ENCODE data around the gene DPYSL5.

DPYSL5 gene

DNA sequence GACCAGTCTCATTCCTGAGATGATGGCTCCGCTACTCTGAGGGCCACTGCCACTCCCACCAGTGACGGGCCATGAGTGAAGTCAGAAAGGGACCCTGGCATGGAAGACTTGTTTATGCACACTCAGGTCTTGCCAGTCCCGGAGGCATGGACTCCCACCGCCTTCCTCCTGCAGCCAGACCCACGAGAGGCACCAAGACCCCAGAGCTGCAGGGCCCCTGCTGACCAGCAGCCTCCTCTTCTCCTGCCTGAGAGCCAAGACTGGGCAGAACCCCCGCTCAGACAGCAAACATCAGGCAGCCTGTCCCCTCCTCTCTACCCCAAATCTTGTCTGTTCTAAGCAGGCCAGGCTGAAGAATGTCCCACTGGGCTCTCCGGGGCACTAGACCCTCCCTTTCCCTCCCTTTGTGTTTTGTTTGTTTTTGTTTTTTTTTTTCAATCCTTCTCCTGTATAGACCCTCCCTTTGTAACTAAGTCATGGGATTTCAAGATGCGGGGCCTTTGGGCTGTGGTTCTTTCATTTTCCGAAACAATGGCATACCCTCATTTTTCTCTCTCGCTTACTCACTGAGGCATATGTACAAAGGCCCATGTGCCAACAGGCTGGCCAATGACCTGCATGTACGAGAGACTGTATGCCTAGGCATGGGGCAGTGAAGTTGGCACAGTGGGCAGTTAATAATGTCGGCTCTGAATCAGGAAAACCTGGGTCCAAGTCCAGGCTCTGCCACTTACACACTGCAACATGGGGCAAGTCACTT is 98.2 kb downstream of the DPYSL5 start:
- DNase-seq (ENCODE audit: extremely low read depth, low read depth): no peak
- TF ChIP-seq, protein P1, sequence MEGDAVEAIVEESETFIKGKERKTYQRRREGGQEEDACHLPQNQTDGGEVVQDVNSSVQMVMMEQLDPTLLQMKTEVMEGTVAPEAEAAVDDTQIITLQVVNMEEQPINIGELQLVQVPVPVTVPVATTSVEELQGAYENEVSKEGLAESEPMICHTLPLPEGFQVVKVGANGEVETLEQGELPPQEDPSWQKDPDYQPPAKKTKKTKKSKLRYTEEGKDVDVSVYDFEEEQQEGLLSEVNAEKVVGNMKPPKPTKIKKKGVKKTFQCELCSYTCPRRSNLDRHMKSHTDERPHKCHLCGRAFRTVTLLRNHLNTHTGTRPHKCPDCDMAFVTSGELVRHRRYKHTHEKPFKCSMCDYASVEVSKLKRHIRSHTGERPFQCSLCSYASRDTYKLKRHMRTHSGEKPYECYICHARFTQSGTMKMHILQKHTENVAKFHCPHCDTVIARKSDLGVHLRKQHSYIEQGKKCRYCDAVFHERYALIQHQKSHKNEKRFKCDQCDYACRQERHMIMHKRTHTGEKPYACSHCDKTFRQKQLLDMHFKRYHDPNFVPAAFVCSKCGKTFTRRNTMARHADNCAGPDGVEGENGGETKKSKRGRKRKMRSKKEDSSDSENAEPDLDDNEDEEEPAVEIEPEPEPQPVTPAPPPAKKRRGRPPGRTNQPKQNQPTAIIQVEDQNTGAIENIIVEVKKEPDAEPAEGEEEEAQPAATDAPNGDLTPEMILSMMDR (IDR thresholded peaks at IDR 0.05; ENCODE audit: low read depth, low read length): no peak

DNA sequence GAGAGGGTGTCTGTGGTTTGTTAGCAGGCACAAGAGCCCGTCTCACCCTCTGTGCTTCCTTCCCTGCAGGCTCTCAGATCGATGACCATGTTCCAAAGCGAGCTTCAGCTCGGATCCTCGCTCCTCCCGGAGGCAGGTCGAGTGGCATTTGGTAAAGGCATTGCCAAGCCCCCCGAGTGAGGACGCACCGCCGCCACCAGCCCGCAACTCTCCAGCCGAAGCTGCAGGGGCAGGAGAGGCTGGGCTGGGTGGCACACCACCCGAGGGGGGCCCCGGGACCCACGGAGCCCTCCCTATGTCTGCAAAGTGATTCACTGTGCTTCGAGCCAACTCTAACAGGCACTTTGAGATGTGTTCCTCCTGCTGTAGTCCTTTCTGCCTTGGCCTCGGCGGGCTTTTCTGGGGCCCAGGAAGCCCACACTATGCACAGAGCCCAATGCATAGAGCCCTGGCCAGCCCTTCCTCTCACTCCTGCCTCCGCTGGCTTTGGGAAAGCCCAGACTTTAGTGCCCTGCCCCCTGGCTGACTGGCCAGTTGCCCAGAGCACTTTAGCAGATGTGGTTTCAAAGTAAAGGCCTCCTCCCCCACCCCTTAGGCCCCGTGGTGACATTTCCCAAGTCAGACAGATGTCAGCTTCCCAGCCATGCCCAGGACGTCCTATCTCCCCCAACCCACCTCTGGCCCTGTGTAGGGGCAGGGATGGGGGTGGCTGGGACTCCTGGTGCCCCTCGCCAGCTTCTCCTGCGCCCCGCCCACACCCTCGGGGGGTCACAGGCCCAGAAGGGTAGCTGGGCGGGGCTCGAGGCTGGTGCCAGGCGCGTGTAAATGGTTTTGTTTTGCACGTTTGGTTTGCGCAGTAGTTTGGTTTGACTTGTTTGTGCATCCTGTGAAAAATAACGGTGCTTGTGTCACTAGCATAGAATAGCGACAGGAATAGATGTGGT is 99.2 kb downstream of the DPYSL5 start:
- no peak for DNase-seq (ENCODE audit: extremely low read depth, low read depth)

DNA sequence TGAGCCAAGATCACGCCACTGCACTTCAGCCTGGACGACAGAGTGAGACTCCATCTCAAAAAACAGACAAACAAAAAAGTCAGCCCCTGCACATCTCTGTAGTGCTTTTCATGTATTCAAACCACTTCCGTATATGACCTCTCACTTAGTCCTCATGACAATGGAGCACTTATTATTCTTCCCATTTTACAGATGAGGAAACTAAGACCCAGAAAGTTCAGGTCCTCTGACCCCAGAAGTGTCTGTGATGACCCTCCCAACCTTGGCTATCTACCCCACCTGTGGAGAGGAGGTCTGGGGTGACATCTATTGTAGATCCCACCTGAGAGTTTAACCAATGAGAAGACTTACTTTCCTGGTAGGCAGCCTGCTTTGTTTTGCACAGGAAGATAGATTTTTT is 100.9 kb downstream of the DPYSL5 start:
- TF ChIP-seq, protein P1 (IDR thresholded peaks at IDR 0.05; ENCODE audit: low read depth, low read length): no peak
- DNase-seq (ENCODE audit: extremely low read depth, low read depth): no peak

More for the DNA sequence above, 99.2 kb downstream of the DPYSL5 start:
- TF ChIP-seq, protein P1 (IDR thresholded peaks at IDR 0.05; ENCODE audit: low read depth, low read length): no peak

DNA sequence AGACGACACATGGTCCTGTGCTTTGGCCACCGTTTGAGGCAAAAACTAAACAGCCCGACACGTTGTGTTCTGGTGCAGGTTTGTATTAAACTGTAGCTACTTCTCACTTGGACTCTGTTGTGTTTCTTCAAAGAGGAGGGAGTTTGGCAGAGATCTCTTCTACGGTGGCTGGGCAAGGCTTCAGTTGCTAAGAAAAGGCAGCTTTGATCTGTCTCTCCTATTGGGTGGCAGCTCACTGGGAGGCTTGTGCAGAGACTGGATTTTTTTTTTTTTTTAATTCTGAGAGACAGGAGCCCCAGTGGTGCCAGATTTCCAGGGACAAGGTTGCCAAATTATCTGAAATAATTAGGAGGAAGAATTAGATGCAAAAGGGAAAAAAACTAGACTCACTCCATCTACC is 102.3 kb downstream of the DPYSL5 start:
- no peak for DNase-seq (ENCODE audit: extremely low read depth, low read depth)
- TF ChIP-seq, protein P1 (IDR thresholded peaks at IDR 0.05; ENCODE audit: low read depth, low read length): no peak

DNA sequence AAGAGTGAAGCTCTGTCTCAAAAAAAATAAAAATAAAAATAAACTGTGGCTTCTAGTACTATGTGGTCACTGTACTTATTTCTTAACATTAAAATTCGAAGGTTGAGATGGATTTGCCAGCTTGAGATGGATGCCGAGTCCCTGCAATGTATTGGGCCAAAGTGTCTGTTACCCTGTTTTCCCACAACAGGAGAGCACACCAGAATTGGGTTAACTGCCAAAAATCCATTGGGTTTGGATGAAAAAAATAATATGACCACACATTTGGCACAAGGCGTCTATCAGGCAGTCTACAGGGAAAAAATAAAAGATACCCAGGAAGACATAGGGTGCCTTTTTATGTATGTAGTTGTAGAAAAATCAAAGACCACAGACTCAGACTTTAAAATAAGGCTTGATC is 103.3 kb downstream of the DPYSL5 start:
- TF ChIP-seq, protein P1 (IDR thresholded peaks at IDR 0.05; ENCODE audit: low read depth, low read length): no peak
- DNase-seq (ENCODE audit: extremely low read depth, low read depth): no peak

DNA sequence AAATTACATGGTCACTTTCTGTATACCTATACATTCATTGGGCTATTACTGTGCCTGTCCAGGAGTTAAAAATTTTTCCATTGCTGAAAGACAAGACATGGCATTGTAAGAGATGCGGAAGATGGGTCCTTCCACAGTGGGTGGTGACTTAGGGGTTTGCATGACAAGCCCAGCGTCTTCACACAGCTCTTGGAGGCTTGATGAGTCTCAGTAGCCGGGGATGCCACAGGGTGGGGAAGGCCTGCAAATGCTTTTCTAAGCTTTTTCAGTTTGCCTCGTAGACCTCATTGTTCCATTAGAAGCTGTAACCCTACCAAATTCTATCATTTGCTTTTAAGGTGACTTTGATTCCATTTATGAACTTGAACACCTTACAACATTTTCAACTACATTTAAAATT is 104.4 kb downstream of the DPYSL5 start:
- TF ChIP-seq, protein P1 (IDR thresholded peaks at IDR 0.05; ENCODE audit: low read depth, low read length): no peak
- DNase-seq (ENCODE audit: extremely low read depth, low read depth): no peak

DNA sequence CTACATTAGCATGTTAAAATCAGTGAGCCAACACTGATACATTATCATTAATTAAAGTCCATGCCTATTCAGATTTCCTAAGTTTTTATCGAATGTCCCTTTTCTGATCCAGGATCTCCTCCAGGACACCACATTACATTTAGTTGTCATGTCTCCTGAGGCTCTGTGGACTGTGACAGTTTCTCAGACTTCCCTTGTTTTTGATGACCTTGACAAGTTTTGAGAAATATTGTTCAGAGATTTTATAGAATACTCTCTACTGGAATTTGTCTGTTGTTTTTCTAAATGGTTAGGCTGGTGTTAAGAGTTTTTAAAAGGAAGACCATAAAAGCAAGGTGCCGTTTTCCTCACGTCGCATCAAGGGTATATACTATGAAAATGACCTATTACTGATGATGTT is 106.2 kb downstream of the DPYSL5 start:
- DNase-seq (ENCODE audit: extremely low read depth, low read depth): no peak
- TF ChIP-seq, protein P1 (IDR thresholded peaks at IDR 0.05; ENCODE audit: low read depth, low read length): no peak
